Stimulated activated CD4-positive, alpha-beta T cell treated with anti-CD3 and anti-CD28 coated beads, TNF-alpha, amount 100 ng/mL, for 4 hours (primary cell): ENCODE data around the gene STK35.
"Not testable (repeated sequence)": the region's sequence is repeated elsewhere in the genome, so short reads cannot be mapped to it uniquely, and the experiment has no call there.

Source experiments
- DNase-seq, 3 experiments: peaks; one replicate each; pipeline ENCODE4 v3.0.0-alpha.2; 2020; ENCODE audit warnings: low read depth in 3 of 3

STK35 gene

GRCh38 chr20:2162125-2162822 lies 60.6 kb downstream of the STK35 start:
- no peak for DNase-seq

- no peak for DNase-seq
These were observed 61.2 kb downstream of the STK35 start for GRCh38 chr20:2162823-2163166.

- no peak for DNase-seq
These were observed 61.7 kb downstream of the STK35 start for GRCh38 chr20:2163312-2163711.

- DNase-seq = no peak
These were observed 62.1 kb downstream of the STK35 start for GRCh38 chr20:2163757-2164156.

GRCh38 chr20:2164421-2164820 lies 62.8 kb downstream of the STK35 start:
- DNase-seq = no peak

- DNase-seq = no peak
These were observed 63.3 kb downstream of the STK35 start for GRCh38 chr20:2164966-2165365.

- no peak for DNase-seq
These were observed 64.2 kb downstream of the STK35 start for GRCh38 chr20:2165871-2166270.

- no peak for DNase-seq
These were observed 65.5 kb downstream of the STK35 start for GRCh38 chr20:2167112-2167511.

- DNase-seq = no peak
These were observed 67.3 kb downstream of the STK35 start for GRCh38 chr20:2168946-2169345.

- DNase-seq = no peak
These were observed 67.9 kb downstream of the STK35 start for GRCh38 chr20:2169456-2170088.

- no peak for DNase-seq
These were observed 68.8 kb downstream of the STK35 start for GRCh38 chr20:2170404-2170803.

GRCh38 chr20:2171266-2171790 lies 69.7 kb downstream of the STK35 start:
- DNase-seq = no peak

- DNase-seq = not testable (repeated sequence)
These were observed 70.2 kb downstream of the STK35 start for GRCh38 chr20:2171840-2172239.

- peak; percentile 41 to 49 (median 44) for DNase-seq
These were observed 70.9 kb downstream of the STK35 start for GRCh38 chr20:2172305-2173175.

GRCh38 chr20:2173186-2173585 lies 71.6 kb downstream of the STK35 start:
- DNase-seq = no peak

- no peak for DNase-seq
These were observed 72.4 kb downstream of the STK35 start for GRCh38 chr20:2174067-2174466.

GRCh38 chr20:2176946-2177345 lies 75.3 kb downstream of the STK35 start:
- no peak for DNase-seq

GRCh38 chr20:2178318-2179232 lies 76.9 kb downstream of the STK35 start:
- DNase-seq = no peak

GRCh38 chr20:2179233-2179580 lies 77.6 kb downstream of the STK35 start:
- no peak for DNase-seq

- no peak for DNase-seq
These were observed 78.3 kb downstream of the STK35 start for GRCh38 chr20:2179949-2180348.

GRCh38 chr20:2183381-2183780 lies 81.8 kb downstream of the STK35 start:
- DNase-seq = no peak

- not testable (repeated sequence) for DNase-seq
These were observed 83.3 kb downstream of the STK35 start for GRCh38 chr20:2184933-2185332.
